Epithelial cell of prostate (primary cell): ENCODE measurements around the gene GPR42.
"Not testable (repeated sequence)": the region's sequence is repeated elsewhere in the genome, so short reads cannot be mapped to it uniquely, and the experiment has no call there.

ENCODE experiments used
- DNase-seq: peaks from one replicate; pipeline ENCODE4 v3.0.0-alpha.2; 2011; ENCODE audit warnings: low read depth, low spot score
- H3K27ac ChIP-seq: fragments of 450-650 bp; 2 replicates; pipeline ENCODE4 v1.5.1; 2017; ENCODE audit warnings: mild to moderate bottlenecking

Gene GPR42

DNA sequence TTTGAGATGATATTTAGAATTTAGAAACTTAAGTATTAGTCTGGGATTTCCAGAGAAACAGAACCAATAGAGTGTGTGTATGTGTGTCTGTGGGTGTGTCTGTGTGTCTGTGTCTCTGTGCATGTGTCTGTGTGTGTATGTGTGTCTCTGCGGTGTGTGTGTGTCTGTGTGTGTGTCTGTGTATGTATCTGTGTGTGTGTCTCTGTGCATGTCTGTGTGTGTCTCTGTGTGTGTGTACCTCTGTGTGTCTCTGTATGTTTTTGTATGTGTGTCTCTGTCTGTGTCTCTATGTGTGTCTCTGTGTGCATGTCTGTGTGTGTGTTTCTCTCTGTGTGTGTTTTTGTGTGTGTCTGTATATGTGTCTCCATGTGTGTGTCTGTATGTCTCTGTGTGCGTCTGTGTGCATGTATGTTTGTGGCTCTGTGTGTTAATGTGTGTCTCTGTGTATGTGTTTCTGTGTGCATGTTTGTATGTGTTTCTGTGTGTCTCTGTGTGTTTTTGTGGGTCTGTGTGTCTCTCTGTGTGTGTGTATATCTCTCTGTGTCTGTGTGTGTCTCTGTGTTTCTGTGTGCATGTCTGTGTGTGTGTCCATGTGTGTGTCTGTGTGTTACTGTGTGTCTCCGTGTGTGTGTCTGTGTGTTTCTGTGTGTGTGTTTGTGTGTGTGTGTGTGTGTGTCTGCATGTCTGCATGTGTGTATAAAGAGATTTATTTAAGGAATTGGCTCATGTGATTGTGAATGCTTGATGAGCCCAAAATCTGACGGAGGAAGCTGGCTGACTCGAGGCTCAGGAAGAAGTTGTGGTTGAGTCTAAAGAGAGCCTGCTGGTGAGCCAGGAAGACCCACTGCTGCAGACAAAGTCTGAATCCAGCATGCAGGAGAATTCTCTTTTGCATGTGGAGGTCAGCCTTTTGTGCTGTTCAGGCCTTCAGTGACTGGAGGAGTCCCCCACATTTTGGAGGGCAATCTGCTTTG lies 22.2 kb downstream of the GPR42 start:
- no peak overlapping the region for H3K27ac ChIP-seq
- no peak for DNase-seq

DNA sequence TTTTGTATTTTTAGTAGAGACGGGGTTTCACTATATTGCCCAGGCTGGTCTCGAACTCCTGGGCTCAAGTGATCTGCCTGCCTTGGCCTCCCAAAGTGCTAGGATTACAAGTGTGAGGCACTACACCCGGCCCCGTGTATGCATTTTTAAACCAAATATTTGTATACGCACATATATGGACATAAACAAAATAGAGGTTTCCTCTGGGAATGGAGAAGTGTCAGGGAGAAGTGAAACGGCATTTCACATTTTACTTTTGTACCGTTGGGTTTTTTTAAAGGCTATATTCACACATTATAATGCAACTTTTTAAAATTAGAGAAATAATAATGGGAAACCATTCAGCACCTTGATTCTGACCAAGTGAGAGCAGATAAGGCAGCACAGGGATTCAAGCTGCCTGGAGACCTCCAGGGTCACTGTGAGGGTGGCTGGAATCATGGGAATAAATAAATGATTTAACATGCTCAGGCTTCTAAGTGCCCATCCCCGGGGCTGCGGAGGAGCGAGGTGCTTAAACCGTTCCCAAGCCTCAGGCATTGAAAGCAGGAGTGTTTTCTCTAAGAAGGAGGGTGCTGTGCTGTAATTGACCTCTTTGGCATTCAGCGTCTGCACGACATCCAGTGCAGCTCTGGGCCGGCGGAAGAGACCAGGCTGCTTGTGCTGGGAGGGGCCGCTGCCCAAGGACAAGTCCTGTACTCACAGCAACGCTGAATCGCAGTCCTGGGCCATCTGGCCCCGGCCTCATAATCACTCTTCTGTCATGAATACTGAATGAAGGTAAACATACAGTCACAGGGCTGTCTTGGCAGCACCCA lies 24.7 kb downstream of the GPR42 start:
- DNase-seq, result no peak
- no peak overlapping the region for H3K27ac ChIP-seq

DNA sequence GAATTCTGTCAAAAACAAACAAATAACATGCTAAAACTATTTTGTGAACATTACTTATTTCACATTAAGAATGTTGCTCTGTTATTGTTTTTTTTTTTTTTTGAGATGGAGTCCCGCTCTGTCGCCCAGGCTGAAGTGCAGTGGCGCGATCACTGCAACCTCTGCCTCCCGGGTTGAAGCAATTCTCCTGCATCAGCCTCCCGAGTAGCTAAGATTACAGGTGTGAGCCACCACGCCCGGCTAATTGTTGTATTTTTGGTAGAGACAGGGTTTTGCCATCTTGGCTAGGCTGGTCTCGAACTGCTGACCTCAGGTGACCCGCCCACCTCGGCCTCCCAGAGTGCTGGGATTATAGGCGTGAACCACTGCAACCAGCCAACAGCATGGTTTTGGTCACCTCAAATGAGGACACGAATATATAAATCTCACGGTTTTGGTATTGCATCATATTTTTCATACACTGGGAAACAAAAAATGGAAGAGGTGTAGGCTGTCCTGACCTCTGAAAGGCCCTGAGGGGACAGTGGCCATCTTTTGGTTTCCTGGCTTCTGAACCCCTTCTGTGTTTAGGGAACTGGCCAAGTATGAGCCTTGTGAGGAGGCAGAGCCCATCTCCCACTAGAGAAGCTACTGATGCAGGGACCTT lies 25.5 kb downstream of the GPR42 start:
- no peak overlapping the region for H3K27ac ChIP-seq
- no peak for DNase-seq

- no peak overlapping the region for H3K27ac ChIP-seq
- no peak for DNase-seq
These were observed 26.2 kb downstream of the GPR42 start for GRCh38 chr19:35397064-35397463.

DNA sequence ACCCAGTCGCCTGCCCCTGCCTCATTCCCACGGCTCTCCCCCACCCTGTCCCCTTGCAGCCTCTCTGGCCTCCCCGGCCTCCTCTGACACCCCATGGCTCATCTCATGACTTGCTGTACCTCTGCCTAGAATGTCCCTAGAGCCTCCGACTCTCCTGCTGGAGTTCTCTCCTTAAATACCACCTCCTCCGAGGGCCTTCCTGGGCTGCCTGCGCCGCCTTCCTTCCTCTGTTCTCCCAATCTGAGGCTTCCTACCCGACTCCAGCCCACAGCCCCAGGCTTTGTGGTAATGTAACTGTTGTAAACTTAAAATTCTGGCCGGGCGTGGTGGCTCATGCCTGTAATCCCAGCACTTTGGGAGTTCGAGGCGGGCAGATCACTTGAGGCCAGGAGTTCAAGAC lies 27.7 kb downstream of the GPR42 start:
- H3K27ac ChIP-seq, result no peak overlapping the region
- no peak for DNase-seq

- DNase-seq, result no peak
- H3K27ac ChIP-seq, result no peak overlapping the region
These were observed 28.4 kb downstream of the GPR42 start for GRCh38 chr19:35399231-35399630.

- DNase-seq, result no peak
- H3K27ac ChIP-seq, result no peak overlapping the region
These were observed 29.3 kb downstream of the GPR42 start for GRCh38 chr19:35399948-35400772.

- no peak for DNase-seq
- no peak overlapping the region for H3K27ac ChIP-seq
These were observed 29.9 kb downstream of the GPR42 start for GRCh38 chr19:35400773-35401100.

DNA sequence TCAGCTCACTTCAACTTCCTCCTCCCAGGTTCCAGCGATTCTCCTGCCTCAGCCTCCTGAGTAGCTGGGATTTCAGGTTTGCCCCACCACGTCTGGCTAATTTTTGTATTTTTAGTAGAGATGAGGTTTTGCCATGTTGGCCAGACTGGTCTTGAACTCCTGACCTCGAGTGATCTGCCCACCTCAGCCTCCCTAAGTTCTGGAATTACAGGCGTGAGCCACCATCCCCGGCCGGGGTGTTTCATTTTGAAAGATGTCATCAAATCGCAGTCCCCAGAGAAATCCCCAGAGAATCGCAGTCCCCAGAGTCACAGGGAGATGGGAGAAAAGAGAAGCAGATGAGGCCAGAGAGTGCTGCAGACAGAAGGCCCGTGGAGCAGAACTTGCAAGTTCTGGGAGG lies 30.5 kb downstream of the GPR42 start:
- H3K27ac ChIP-seq, DNase-seq: not testable (repeated sequence)

GRCh38 chr19:35403116-35403760 lies 32.4 kb downstream of the GPR42 start:
- no peak for DNase-seq

GRCh38 chr19:35404879-35405622 lies 34.2 kb downstream of the GPR42 start:
- DNase-seq, result peak; percentile 92
- H3K27ac ChIP-seq, result no peak overlapping the region

More at GRCh38 chr19:35403116-35403760, 32.4 kb downstream of the GPR42 start:
- H3K27ac ChIP-seq, result no peak overlapping the region

GRCh38 chr19:35407619-35408018 lies 36.8 kb downstream of the GPR42 start:
- no peak overlapping the region for H3K27ac ChIP-seq
- no peak for DNase-seq

- no peak overlapping the region for H3K27ac ChIP-seq
- no peak for DNase-seq
These were observed 37.7 kb downstream of the GPR42 start for GRCh38 chr19:35408284-35409171.

GRCh38 chr19:35409191-35409590 lies 38.3 kb downstream of the GPR42 start:
- DNase-seq, result no peak
- no peak overlapping the region for H3K27ac ChIP-seq

- DNase-seq, result no peak
- H3K27ac ChIP-seq, result no peak overlapping the region
These were observed 39.6 kb downstream of the GPR42 start for GRCh38 chr19:35410487-35410886.

DNA sequence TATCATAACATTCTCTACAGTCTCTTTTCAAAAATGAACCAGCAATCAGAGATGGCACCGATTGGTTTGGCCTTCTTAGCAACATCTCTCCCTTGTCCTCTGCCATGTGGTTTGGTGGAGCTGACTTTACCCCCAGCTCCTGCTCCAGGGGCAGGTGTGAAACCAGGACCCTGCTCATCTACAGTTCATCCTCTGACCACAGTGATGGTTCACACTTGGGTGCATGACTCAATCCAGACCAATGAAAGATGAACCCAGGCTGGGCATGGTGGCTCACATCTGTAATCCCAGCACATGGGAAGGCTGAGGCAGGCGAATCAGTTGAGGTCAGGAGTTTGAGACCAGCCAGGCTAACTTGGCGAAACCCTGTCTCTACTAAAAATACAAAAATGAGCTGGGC lies 43.6 kb downstream of the GPR42 start:
- no peak overlapping the region for H3K27ac ChIP-seq
- no peak for DNase-seq

DNA sequence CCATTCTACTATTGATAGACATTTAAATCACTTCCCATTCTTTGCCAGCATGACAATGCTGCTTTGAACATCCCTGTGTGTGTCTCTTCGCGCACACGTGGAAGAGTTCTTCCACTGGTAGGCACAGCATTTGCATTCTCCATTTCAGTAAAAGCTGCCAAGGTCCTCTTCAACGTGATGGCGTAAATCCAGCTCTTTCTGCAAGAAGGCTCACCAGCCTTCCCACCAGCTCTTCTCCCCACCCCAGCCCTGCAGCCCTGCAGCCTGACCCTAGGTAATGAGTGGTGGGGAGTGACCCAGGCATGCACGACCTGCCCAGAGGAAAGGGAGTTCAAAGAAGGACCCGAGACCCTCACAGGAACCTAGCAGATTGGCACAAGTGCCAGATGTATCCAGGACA lies 45.5 kb downstream of the GPR42 start:
- DNase-seq, result no peak
- no peak overlapping the region for H3K27ac ChIP-seq

- no peak overlapping the region for H3K27ac ChIP-seq
- DNase-seq, result no peak
These were observed 46.4 kb downstream of the GPR42 start for GRCh38 chr19:35417278-35417677.
